Astrocyte (in vitro differentiated cells and primary cell): ENCODE measurements around the gene WDR37. TPM values are rescaled to one million over a fixed set of nuclear protein-coding genes. Genes with fewer than 3 reads are reported as not detected.

Experiments
- DNase-seq: peaks from one replicate; pipeline ENCODE4 v3.0.0-alpha.2; 2010; ENCODE audit warnings: low read depth
- FAIRE-seq: peaks from 2 replicates; lab custom pipeline; 2011; peaks lifted over from hg19 to GRCh38; lab: Jason Lieb, UNC
- H2AFZ ChIP-seq: 2 replicates; pipeline ENCODE4 v1.6.0; 2012; ENCODE audit warnings: low read depth, low read length, inconsistent platforms
- H3K27ac ChIP-seq: 2 replicates; pipeline ENCODE4 v1.5.1; 2011; ENCODE audit warnings: low read depth, low read length, inconsistent platforms
- H3K27me3 ChIP-seq: 2 replicates; pipeline ENCODE4 v1.6.0; 2011; ENCODE audit warnings: low read length, inconsistent platforms; ENCODE audit not compliant: insufficient read depth
- H3K36me3 ChIP-seq: 2 replicates; pipeline ENCODE4 v1.5.1; 2011; ENCODE audit warnings: low read length, inconsistent platforms; ENCODE audit not compliant: insufficient read depth
- H3K4me1 ChIP-seq: 2 replicates; pipeline ENCODE4 v1.5.1; 2011; ENCODE audit warnings: low read length, inconsistent platforms; ENCODE audit not compliant: insufficient read depth
- H3K4me2 ChIP-seq: 2 replicates; pipeline ENCODE4 v1.6.0; 2012; ENCODE audit warnings: low read length, inconsistent platforms
- H3K4me3 ChIP-seq: 2 replicates; pipeline ENCODE4 v1.5.1; 2011; ENCODE audit warnings: low read depth, mild to moderate bottlenecking, low read length, inconsistent platforms; ENCODE audit not compliant: insufficient read depth
- H3K79me2 ChIP-seq: 2 replicates; pipeline ENCODE4 v1.6.0; 2012; ENCODE audit warnings: mild to moderate bottlenecking, low read length, inconsistent platforms; ENCODE audit not compliant: insufficient read depth
- H3K9ac ChIP-seq: 2 replicates; pipeline ENCODE4 v1.6.0; 2012; ENCODE audit warnings: mild to moderate bottlenecking, low read length, inconsistent platforms
- H3K9me3 ChIP-seq: 2 replicates; pipeline ENCODE4 v1.5.1; 2012; ENCODE audit warnings: low read depth, mild to moderate bottlenecking, low read length, inconsistent platforms; ENCODE audit not compliant: insufficient read depth
- H4K20me1 ChIP-seq: 2 replicates; pipeline ENCODE4 v1.6.0; 2012; ENCODE audit warnings: low read length, inconsistent platforms; ENCODE audit not compliant: insufficient read depth
- H3K27ac Mint-ChIP-seq: one replicate; pipeline ENCODE4 v1.8.0; 2021; ENCODE audit warnings: mild to moderate bottlenecking, mixed read lengths; ENCODE audit not compliant: unreplicated experiment
- H3K27me3 Mint-ChIP-seq: one replicate; pipeline ENCODE4 v1.8.0; 2021; ENCODE audit warnings: low read depth, mixed read lengths; ENCODE audit not compliant: unreplicated experiment
- H3K36me3 Mint-ChIP-seq: one replicate; pipeline ENCODE4 v1.8.0; 2021; ENCODE audit warnings: low read depth, mixed read lengths; ENCODE audit not compliant: unreplicated experiment
- H3K4me1 Mint-ChIP-seq: one replicate; pipeline ENCODE4 v1.8.0; 2021; ENCODE audit warnings: low read depth, mixed read lengths; ENCODE audit not compliant: unreplicated experiment
- H3K4me3 Mint-ChIP-seq: one replicate; pipeline ENCODE4 v1.8.0; 2021; ENCODE audit warnings: mild to moderate bottlenecking, moderate library complexity, mixed read lengths; ENCODE audit not compliant: unreplicated experiment
- H3K9me3 Mint-ChIP-seq: one replicate; pipeline ENCODE4 v1.8.0; 2021; ENCODE audit warnings: mild to moderate bottlenecking, mixed read lengths; ENCODE audit not compliant: unreplicated experiment
- EZH2 ChIP-seq: IDR thresholded peaks from 2 replicates; pipeline ENCODE4 v1.6.1; 2012; ENCODE audit warnings: mild to moderate bottlenecking, low read length, inconsistent platforms; ENCODE audit not compliant: insufficient read depth
- total RNA-seq: library from RNA; stranded (reverse); gene quantifications from 2 replicates; pipeline ENCODE4 v1.2.1, GENCODE V29; 2021
- TF ChIP-seq, protein P1 (sequence below): IDR thresholded peaks from 2 replicates; pipeline ENCODE4 v1.5.1; 2011; ENCODE audit warnings: low read depth, mild to moderate bottlenecking, inconsistent platforms, low read length, moderate library complexity; ENCODE audit not compliant: insufficient read depth

Gene WDR37
- total RNA-seq, 1 donor from 2014 or later: 22.8 TPM

DNA sequence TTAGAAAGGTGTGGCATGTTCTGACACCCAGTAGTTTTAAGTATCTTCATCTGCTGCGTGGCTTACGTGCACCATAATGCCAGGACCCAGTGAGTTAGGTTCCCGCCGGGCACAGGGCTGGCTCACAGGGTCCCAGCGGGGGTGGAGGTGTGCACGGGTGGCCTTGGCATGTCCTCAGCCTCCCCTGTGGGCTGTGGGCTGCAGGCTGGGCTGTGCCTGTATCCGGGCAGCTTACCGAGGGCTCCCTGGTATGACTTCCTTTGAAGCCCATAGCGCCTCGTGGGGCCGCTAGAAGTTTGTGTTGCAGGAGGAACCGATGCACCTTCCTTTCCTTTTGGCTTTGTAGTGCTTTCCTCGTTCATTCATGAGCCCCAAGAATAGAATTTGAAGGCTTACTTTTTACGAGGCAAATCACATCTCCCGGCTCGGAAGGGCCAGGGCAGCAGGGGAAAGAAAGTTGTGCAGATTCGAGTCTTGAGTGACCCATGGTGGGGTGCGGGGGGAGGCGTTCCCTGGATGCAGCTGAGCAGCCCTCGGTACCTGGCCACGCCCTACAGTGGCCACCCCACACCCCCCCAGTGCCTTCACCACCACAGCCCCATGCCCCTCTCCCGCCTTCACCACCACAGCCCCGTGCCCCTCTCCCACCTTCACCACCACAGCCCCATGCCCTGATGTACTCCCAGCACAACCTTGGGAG is 113.2 kb downstream of the WDR37 start:
- no peaks in the 10 kb centered on the region for H4K20me1 ChIP-seq
- no peaks in the 10 kb centered on the region for H3K4me1 ChIP-seq
- H3K9me3 ChIP-seq: peaks cover 9% of the 10 kb centered on the region
- H3K27ac ChIP-seq: no peak overlapping the region
- no peaks in the 10 kb centered on the region for H3K79me2 ChIP-seq
- FAIRE-seq (no peak), DNase-seq (no peak)
- H3K27me3 Mint-ChIP-seq: peaks cover 67% of the 10 kb centered on the region
- H3K27ac Mint-ChIP-seq: no peak overlapping the region
- no peak overlapping the region for H2AFZ ChIP-seq
- no peak overlapping the region for H3K9ac ChIP-seq
- H3K4me3 Mint-ChIP-seq: no peak overlapping the region
- no peak overlapping the region for H3K4me2 ChIP-seq
- no peak for TF ChIP-seq EZH2
- TF ChIP-seq, protein P1, sequence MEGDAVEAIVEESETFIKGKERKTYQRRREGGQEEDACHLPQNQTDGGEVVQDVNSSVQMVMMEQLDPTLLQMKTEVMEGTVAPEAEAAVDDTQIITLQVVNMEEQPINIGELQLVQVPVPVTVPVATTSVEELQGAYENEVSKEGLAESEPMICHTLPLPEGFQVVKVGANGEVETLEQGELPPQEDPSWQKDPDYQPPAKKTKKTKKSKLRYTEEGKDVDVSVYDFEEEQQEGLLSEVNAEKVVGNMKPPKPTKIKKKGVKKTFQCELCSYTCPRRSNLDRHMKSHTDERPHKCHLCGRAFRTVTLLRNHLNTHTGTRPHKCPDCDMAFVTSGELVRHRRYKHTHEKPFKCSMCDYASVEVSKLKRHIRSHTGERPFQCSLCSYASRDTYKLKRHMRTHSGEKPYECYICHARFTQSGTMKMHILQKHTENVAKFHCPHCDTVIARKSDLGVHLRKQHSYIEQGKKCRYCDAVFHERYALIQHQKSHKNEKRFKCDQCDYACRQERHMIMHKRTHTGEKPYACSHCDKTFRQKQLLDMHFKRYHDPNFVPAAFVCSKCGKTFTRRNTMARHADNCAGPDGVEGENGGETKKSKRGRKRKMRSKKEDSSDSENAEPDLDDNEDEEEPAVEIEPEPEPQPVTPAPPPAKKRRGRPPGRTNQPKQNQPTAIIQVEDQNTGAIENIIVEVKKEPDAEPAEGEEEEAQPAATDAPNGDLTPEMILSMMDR: no peak
- no peak overlapping the region for H3K4me3 ChIP-seq
- no peaks in the 10 kb centered on the region for H3K36me3 Mint-ChIP-seq
- H3K4me1 Mint-ChIP-seq: no peaks in the 10 kb centered on the region
- no peaks in the 10 kb centered on the region for H3K9me3 Mint-ChIP-seq
- no peaks in the 10 kb centered on the region for H3K27me3 ChIP-seq
- no peaks in the 10 kb centered on the region for H3K36me3 ChIP-seq

DNA sequence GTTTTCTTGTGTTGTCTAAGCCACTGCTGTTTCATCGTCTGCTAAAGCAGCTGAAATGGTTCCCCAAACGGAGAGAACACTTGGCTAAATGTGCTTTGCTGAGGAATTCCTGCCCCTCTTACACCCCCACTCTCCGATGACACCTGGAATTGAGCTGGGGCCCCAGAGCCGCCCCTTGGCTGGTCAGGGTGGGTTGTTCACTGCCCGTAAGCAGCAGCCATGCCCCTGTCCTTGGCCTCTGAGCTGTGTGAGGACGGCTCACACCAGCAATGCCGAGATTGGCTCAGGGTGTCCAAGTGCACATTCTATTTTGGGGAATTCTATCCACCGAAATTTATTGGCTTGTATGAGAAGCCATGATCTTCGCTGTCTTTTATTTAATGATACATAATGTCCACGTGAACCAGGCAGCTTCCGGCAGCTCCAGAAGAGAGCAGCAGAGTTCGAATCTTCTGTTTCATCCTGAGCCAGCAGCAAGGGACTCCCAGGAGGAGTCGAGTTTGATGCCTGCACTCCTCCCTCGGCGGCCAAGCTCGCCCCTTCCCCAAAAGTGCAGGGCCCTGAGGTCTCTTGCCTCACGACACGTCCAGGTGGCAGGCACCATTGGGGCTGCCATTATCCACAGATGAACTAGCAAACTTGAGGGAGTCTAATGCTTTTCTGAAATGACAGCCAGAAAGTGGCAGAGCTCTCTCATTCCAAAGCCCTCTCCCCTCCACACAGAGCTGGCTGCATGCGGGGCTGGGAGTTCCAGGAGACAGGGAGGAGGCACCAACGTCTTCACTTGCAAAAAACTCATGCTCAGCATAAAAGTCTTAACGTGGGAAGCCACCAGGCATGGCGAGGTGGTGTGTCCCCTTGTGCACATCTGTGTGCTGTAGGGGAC is 114.0 kb downstream of the WDR37 start:
- Histone ChIP-seq H3K36me3 (no peaks in the 10 kb centered on the region), H3K4me2 (no peak overlapping the region), H3K27me3 (no peaks in the 10 kb centered on the region), H3K27ac (no peak overlapping the region), H3K79me2 (no peaks in the 10 kb centered on the region), H3K9ac (no peak overlapping the region), H2AFZ (no peak overlapping the region), H3K4me3 (no peak overlapping the region), H4K20me1 (no peaks in the 10 kb centered on the region), H3K9me3 (peaks cover 9% of the 10 kb centered on the region), H3K4me1 (no peaks in the 10 kb centered on the region)
- no peak overlapping the region for H3K27ac Mint-ChIP-seq
- H3K36me3 Mint-ChIP-seq: no peaks in the 10 kb centered on the region
- no peaks in the 10 kb centered on the region for H3K9me3 Mint-ChIP-seq
- H3K4me1 Mint-ChIP-seq: no peaks in the 10 kb centered on the region
- DNase-seq (no peak), FAIRE-seq (no peak)
- no peak overlapping the region for H3K4me3 Mint-ChIP-seq
- H3K27me3 Mint-ChIP-seq: peaks cover 73% of the 10 kb centered on the region
- no peak for TF ChIP-seq EZH2
- TF ChIP-seq, protein P1: no peak
